SH-SY5Y (cell line): Measurements from ENCODE around the gene FN3KRP.

Source experiments
- GATA2 ChIP-seq: IDR thresholded peaks from 2 replicates; pipeline ENCODE4 v1.6.1; 2011; ENCODE audit warnings: mild to moderate bottlenecking, low read depth, low read length
- GATA3 ChIP-seq: IDR thresholded peaks from 2 replicates; pipeline ENCODE4 v1.6.1; 2011; ENCODE audit warnings: low read depth, mild to moderate bottlenecking, low read length, moderate library complexity

FN3KRP gene

DNA sequence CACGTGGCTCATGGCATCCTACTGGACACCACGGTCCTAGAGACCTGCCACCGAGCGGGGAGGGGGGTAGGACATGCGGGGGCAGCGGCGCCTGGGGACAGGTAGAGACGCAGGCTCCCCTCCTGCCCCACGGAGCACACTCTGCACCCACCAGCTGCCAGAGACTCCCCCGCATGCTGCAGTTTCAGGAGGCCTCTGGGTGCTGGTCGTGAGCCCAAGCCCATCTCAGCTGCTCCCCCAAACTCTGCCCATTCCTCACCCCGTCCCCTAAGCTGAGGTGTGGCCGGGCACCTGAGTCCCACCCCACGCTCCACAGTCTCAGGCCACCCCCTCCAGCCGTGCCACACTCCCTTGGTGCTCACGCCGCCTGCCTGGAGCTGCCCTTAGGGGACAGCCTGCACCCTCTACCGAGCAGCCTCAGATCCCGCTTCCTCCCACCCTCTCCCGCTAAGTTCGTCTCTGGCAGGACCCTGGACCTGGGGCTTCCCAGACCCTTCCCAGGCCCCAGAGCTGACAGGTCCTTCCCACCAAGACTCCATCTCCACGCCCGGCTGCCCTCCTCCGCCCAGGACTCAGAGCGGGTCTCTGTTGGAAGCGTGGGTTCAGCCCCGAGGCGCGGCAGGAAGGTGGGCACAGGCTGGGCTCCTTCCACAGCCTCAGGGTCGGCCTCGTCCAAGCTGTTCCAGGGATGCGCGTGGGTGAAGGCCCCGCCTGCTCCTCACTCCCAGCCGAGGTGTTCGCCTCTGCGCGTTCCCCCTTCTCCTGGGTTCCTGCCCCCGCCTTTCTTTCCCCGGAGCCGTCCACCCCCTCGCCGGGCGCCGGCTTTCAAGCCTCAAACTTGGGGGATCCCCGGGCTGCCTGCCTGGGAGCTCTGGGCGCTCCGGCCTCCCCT is 19.3 kb upstream of the FN3KRP start:
- TF ChIP-seq GATA2 (no peak), GATA3 (no peak)

DNA sequence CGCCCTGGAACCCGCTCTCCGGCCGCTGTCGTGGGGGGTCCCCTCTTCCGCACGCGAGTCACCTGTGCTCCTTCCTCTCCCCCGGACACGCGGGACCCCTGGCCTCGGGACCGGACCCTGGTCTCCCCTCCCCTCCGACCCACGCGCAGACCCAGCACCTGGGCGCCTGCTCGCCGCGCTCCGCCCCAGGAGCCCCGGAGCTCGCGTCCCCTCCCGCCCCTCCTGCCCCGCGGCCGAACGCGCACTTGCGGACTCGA is 18.8 kb upstream of the FN3KRP start:
- TF ChIP-seq GATA3 (no peak), GATA2 (no peak)

DNA sequence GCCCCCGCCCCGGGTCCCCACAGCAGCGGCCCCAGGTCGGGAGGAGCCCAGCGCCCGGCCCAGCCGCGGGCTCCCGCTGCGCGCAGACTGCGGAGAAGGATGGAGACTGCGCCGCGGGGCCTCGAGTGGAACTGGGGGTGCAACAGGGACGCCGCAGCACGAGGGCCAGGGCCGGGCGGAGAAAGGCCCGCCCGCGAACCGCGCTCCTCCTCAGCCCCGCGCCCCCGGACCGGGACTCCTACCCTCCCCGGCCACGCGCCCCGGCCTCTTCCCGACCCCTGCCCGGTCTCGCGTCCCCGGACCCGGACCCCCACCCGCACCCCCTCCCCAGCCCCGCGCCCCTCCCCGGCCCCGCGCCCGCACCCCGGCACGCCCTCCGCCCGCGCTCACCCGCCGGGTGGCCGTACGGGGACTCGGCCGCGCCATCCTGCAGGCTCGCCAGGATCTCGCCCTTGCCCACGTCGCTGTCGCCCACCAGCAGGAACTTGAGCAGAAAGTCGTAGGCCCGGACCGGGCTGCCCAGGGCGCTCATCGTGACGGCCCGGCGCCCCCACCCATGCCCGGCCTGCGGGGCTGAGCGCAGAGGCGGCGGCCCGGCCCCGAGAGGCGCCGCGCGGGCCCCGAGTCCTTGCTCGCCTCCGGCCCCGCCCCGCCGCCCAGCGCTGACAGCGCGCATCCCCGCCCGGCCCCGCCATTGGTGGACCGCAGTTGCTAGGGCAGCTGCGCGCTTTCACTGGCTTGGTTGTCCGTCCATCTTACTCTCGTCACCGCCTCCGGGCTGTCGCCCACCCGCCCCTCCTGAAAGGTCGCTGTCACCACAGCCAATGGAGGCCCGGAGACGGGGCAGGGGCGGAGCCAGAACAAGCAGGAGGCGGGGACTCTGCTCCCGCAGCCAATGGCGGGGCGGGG is 18.2 kb upstream of the FN3KRP start, which contains the start of gene RAB40B:
Gene RAB40B (minus strand): TSS at position 634 of the 909 bp plus-strand sequence. CDS start 102 bp downstream, at position 532.
- TF ChIP-seq GATA2 (no peak), GATA3 (no peak)

DNA sequence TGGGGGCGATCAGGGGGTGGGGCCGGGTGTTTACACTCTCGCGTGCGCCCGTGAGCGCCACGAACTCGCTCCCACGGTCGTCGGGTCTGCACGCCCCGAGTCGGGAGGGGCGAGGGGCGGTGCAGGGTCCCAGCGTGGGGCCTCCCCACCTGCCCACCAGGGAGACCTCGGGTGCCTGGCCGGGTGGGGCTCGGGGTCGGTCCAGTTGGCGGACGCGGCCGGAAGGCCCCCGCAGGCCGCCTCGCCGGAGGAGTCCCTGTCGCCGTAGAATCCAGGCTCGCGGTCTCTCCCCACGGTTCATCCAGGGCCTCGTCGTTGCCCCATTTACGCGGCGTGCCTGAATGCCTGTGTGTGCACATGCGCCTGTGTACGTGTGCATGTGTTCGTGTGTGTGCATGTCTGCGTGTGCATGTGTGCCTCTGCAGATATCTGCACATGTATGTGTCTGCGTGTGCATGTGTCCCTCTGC is 17.5 kb upstream of the FN3KRP start:
- TF ChIP-seq GATA2: no peak
- no peak for TF ChIP-seq GATA3

DNA sequence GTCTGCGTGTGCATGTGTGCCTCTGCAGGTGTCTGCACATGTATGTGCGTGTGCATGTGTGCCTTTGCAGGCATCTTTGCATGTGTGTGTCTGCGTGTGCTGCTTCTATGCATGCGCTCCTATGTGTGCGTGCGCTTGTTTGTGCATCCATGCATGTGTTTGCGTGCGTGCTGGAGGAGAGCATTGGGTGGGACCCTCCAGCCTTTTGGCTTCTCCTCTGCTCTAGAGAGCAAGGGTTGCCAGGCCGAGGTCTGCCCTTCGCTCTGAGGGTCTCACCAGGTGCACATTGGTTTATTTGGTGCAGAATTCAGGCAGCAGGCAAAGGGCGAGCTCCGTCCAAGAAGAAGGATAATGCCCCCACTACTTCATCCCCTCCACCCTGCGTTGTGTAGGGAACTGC is 17.0 kb upstream of the FN3KRP start:
- no peak for TF ChIP-seq GATA2
- no peak for TF ChIP-seq GATA3

DNA sequence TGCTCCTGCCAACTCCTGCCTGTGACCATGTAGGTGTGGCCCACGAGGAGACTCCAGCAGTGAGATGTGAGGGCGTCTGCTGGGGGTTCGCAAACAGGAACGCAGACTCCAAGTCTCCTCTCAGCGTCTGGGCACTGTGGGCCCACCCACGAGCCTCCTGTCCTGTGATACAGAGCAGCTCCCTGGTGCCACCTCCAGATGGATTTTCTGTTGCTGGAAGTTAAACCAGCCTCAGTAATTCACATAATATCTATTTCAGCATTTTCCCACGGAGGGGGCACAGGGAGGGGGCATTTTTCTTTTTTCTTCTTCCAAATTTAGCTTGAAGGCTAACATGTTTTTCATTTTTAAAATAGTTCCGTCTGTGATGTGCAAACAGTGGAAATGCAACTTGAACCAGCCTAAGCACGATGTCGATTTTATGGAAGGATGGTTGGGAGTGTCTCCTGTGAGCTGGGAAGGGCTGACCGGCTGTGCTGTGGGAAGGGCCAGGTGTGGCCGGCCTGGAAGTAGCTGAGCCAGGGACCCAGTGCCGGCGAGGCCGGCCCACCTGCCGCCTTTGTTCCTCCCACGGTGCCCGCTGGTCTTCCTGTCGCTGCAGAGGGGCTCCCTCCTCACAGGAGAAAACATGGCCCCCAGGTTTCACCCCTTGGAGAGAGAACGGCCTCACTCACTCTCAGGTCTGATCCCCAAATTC is 14.1 kb upstream of the FN3KRP start:
- TF ChIP-seq GATA2 (no peak), GATA3 (no peak)

DNA sequence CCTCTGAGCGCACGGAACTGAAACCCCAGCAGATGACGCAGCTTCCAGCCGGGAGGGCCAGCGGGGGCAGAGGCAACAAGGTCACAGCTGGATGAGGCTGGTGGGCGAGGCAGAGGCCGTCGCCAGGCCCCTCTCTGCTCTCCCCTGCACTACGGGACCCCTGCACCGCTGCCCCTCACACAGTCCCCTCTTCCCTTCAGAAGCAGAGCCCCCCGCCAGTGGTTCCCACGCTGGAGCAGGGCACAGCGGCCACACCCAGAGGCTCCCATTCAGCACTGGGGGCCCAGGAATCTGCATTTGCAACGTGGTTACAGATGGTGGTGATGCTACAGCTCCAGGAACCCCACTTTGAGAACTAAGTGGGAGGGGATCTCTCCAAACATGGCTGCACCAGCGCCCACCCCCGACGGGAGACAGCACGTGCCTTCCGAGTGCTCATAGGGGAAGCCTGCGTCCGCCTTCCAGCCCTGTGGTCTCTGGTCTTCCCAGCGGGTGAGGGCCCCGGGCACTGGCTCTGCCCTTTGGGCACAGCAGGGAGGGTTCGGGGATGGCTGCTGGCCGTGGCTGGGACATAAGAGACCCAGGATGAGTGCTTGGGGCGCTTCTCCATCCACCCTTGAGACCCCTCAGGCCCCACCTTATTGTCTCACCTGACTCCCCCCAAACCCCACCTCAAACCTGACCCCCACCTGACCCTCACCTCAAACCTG is 13.3 kb upstream of the FN3KRP start:
- TF ChIP-seq GATA2: no peak
- no peak for TF ChIP-seq GATA3

DNA sequence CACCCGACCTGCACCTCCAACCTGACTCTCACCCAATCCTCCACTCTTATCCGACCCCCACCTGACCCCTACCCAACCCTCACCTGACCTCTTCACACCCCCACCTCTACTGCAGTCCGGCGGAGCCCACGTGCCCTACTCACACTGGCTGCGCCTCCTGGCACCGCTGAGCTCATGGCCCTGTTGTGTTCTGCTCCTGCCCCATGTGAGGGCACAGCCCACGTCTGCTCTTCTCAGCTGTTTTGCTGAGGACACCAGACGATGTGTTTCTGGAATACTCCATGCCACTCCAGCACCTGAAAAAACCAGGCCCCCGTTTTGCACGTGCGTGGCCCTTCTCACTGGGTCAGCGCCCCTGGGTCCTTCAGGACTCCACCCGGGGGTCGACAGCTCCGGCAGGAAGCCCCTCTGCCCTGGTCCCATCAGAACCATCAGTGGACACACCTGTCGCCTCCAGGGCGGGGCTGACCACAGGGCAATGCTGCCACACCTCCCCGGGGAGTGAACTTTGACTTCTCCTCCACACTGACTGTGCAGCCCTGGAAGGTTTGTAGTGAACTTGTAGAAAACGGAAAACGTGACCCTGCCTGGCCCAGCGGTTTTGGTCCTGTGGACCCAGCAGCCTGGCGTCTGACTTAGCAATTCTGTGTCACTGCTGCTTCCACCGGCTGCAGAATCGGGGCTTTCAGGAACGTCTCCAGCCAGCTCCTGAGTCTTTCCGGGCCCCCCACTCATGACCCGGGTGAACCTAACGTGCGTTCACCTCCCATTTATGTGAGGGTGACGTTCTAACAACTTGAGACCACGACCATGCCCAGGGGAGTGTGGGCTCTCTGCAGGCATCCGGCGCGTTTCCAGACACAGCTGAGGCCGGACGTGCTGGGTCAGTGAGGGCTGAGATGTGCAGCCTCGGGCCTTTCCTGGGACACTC is 12.3 kb upstream of the FN3KRP start:
- TF ChIP-seq GATA2: no peak
- no peak for TF ChIP-seq GATA3

DNA sequence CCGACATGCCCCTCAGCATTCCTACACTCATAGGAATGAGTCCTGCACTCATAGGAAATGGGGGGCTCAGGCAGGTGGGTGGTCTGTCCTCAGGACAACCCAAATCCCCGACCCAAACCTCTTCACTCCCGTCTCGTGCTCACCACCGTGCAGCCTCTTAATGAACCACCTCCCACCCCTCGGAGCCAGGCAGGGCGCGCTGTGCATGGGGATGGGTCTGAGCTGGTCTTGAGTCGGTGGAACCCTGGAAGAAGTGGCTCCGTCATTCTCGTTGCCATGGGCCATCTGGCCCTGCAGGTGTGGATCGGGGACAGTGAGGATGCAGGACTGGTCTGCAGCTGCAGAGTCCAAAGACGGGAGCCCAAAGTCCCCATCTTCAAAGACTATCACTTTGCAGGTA is 11.6 kb upstream of the FN3KRP start:
- TF ChIP-seq GATA2: no peak
- TF ChIP-seq GATA3: no peak

DNA sequence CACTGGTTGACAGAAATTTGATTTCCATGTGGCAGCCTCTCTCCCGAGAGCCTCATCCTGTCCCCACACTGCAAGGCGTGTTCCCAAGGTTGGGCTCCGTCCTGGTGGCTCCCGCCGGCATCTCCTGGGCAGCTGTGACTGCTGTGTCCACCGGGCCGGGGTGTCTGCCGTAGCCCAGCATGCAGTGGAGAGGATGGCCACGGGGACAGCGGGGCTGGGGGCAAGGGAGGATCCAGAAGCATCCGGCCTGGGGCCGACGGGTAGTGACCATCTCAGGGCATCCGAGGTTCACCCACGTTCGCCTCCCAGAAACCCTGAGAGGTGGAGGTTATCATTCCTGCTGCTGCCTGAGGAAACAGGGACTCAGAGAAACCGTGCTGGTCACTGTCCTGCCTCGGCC is 10.8 kb upstream of the FN3KRP start:
- TF ChIP-seq GATA2 (no peak), GATA3 (no peak)

DNA sequence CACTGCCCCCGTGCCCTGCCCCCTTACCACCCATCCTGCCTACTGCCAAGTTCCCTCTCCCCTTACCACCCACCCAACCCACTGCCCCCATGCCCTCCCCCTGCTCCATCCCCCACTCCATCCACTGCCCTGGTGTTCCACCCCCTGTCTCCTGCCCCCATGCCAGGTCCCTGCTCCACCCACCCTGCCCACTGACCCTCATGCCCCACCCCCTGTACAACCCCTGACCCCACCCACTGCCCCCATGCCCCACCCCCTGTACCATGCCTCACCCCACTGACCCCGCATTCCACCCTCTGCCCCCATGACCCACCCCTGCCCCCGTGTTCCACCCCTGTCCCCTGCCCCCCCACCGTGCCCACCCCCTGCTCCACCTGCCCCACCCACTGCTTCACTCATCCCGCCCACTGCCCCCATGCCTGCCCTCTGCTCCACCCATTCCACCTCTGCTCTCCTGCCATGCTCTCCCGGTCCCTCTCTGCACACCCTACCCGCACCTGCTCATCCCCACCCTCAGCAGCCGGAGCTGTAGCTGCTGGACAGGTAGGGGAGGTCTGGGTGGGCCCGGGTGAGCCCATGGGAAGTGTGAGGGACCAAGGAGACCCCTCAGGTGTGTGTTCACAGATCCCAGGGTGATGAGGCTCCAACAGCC is 7.4 kb upstream of the FN3KRP start:
- TF ChIP-seq GATA3 (no peak), GATA2 (no peak)

DNA sequence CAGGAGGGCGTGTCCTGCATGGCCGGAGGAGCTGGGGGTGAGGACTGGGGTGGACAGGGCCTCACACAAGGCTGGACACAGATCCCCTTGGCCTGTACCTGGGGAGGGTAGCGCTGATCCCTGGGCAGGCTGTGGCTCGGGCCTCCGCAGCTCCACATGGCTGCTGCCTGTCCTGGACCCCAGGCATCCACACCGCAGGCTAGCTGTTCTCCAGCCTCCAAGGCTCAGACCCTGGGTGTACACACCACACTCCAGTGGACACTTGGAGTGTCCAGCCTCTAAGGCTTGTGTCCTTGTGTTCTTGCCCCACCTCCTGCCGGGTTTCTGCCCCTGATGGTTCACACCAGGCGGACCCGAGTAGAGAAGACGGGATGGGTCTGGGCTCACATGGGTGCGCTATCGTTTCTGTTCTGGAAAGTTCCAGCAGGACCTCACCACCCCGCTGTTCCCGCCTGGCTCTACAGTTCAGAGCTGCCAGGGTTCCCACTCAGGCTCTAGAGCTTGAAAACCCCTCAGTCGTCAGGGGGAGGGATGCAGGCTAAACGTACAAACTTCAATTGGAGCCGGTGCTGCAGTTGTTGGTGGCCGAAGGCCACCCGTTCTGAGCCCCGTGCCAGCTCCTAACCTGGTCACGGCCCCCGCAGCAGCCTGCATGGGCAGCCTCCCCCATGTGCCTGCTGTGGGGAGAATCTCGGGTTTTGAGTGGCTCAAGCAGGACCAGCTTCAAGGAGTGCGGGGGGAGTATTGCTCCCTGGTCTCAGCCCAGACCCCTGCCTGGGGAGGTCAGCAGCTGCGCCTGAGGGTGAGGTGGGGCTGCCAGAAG is 6.6 kb upstream of the FN3KRP start:
- TF ChIP-seq GATA3: no peak
- no peak for TF ChIP-seq GATA2
